Caco-2 (cell line): ENCODE measurements around the gene CPLX3. TPM values are rescaled to one million over a fixed set of nuclear protein-coding genes. Genes with fewer than 3 reads are reported as not detected.

Experiments used
- BruUV-seq: library from RNA; stranded (reverse); fragments of 400-500 nt; replicated peaks from 2 replicates; lab custom pipeline; 2021; lab: Mats Ljungman, UMichigan
- CTCF ChIA-PET: fragments of 300-600 bp; sonication (Branson Sonifier 250); formaldehyde crosslinking; loops from one replicate; lab custom pipeline; 2022; ENCODE audit warnings: antibody characterized with exemption; lab: Charles Lee
- POLR2A ChIA-PET: fragments of 300-600 bp; sonication (Branson Sonifier 250); formaldehyde crosslinking; loops from one replicate; lab custom pipeline; 2022; ENCODE audit warnings: antibody characterized with exemption; lab: Charles Lee
- DNase-seq, 2 experiments: peaks; one replicate each; pipeline versions ENCODE4 v3.0.0 to v3.0.0-alpha.2; 2020 to 2022
- H3K27me3 ChIP-seq: replicated peaks from 2 replicates; pipeline ENCODE4 v1.6.0; 2011; ENCODE audit warnings: low read length; ENCODE audit not compliant: control insufficient read depth, insufficient read depth
- H3K36me3 ChIP-seq: 2 replicates; pipeline ENCODE4 v1.5.1; 2011; ENCODE audit warnings: low read length; ENCODE audit not compliant: control insufficient read depth, insufficient read depth
- H3K4me1 ChIP-seq: fragments of 250-450 bp; sonication (Bioruptor Pico); 2 replicates; pipeline ENCODE4 v1.5.1; 2020; ENCODE audit warnings: mild to moderate bottlenecking
- H3K4me3 ChIP-seq: 2 replicates; pipeline ENCODE4 v1.5.1; 2011; ENCODE audit warnings: low read depth, mild to moderate bottlenecking, control low read depth, low read length
- H3K9me3 ChIP-seq: fragments of 250-450 bp; sonication (Bioruptor Pico); 2 replicates; pipeline ENCODE4 v1.5.1; 2020; ENCODE audit warnings: mild to moderate bottlenecking, moderate library complexity
- H3K27ac Mint-ChIP-seq: one replicate; pipeline ENCODE4 v1.8.0; 2022; ENCODE audit warnings: mixed read lengths; ENCODE audit not compliant: unreplicated experiment
- H3K27me3 Mint-ChIP-seq: one replicate; pipeline ENCODE4 v1.8.0; 2022; ENCODE audit warnings: mixed read lengths; ENCODE audit not compliant: insufficient read depth, unreplicated experiment
- H3K36me3 Mint-ChIP-seq: one replicate; pipeline ENCODE4 v1.8.0; 2022; ENCODE audit warnings: mild to moderate bottlenecking, mixed read lengths; ENCODE audit not compliant: insufficient read depth, unreplicated experiment
- H3K4me1 Mint-ChIP-seq: one replicate; pipeline ENCODE4 v1.8.0; 2022; ENCODE audit warnings: low read depth, mixed read lengths; ENCODE audit not compliant: unreplicated experiment
- H3K4me3 Mint-ChIP-seq: one replicate; pipeline ENCODE4 v1.8.0; 2022; ENCODE audit warnings: mild to moderate bottlenecking, moderate library complexity, mixed read lengths; ENCODE audit not compliant: unreplicated experiment
- H3K9me3 Mint-ChIP-seq: one replicate; pipeline ENCODE4 v1.8.0; 2022; ENCODE audit warnings: mixed read lengths; ENCODE audit not compliant: unreplicated experiment
- CTCF ChIP-seq, 2 experiments: fragments of 200-600 bp in 1 of 2; IDR thresholded peaks; 1 replicate in 1 of 2; 2 replicates in 1 of 2; pipeline versions ENCODE4 v1.5.1 to v1.8.0; 2011 to 2022; ENCODE audit warnings: antibody characterized with exemption in 1 of 2, control low read depth in 1 of 2, inconsistent platforms in 1 of 2, low read depth in 1 of 2, low read length in 1 of 2, mild to moderate bottlenecking in 1 of 2, moderate library complexity in 1 of 2; ENCODE audit not compliant: insufficient read depth in 1 of 2, severe bottlenecking in 1 of 2, unreplicated experiment in 1 of 2
- intact Hi-C: fragments of 100-400 bp; cut with micrococcal nuclease; formaldehyde crosslinking; loops from one replicate; pipeline ENCODE4 v1.10.0; 2022; ENCODE audit not compliant: unreplicated experiment
- total RNA-seq: library from RNA; stranded (reverse); gene quantifications from 2 replicates; pipeline ENCODE4 v1.2.3, GENCODE V29; 2022

Gene CPLX3
- total RNA-seq, 1 experiment from 2014 or later = not detected

GRCh38 chr15:74786551-74787165 is 39.8 kb upstream of the CPLX3 start:
- TF ChIP-seq CTCF (IDR thresholded peaks at IDR 0.05; ENCODE audit: insufficient read depth in 1 of 2, low read depth in 1 of 2, low read length in 1 of 2, severe bottlenecking in 1 of 2, unreplicated experiment in 1 of 2) = no peak
- Histone ChIP-seq H3K36me3 (no peaks in the 10 kb centered on the region; the same call in 1 of the 2 replicates), H3K4me3 (no peak overlapping the region), H3K27me3 (no peaks in the 10 kb centered on the region), H3K4me1 (peaks cover 30% of the 10 kb centered on the region), H3K9me3 (no peaks in the 10 kb centered on the region)
- BruUV-seq = no TSS peak
- CTCF ChIA-PET = no interaction called here
- intact Hi-C loops = no loop called here
- Mint-ChIP-seq H3K27ac (no peak overlapping the region), H3K4me1 (peaks cover 9% of the 10 kb centered on the region), H3K27me3 (no peaks in the 10 kb centered on the region), H3K4me3 (no peak overlapping the region), H3K36me3 (peaks cover 5% of the 10 kb centered on the region), H3K9me3 (no peaks in the 10 kb centered on the region)
- POLR2A ChIA-PET = no interaction called here
- DNase-seq = no peak

GRCh38 chr15:74787251-74788041 is 39.0 kb upstream of the CPLX3 start:
- no TSS peak for BruUV-seq
- Mint-ChIP-seq H3K36me3 (peaks cover 5% of the 10 kb centered on the region), H3K27ac (no peak overlapping the region), H3K27me3 (no peaks in the 10 kb centered on the region), H3K4me1 (peaks cover 13% of the 10 kb centered on the region), H3K4me3 (no peak overlapping the region), H3K9me3 (no peaks in the 10 kb centered on the region)
- ChIA-PET POLR2A (no interaction called here), CTCF (interaction anchor here (0.6 to 0.7 kb wide), 2 partner anchors 13 to 163 kb away, joined by 3 to 4 read pairs; no protein-coding TSS in a partner anchor)
- H3K27me3 ChIP-seq = no peaks in the 10 kb centered on the region
- no peaks in the 10 kb centered on the region; the same call in 1 of the 2 replicates for H3K36me3 ChIP-seq
- H3K4me3 ChIP-seq = no peak overlapping the region
- peaks cover 29% of the 10 kb centered on the region for H3K4me1 ChIP-seq
- no peaks in the 10 kb centered on the region for H3K9me3 ChIP-seq
- intact Hi-C loops = no loop called here
- TF ChIP-seq CTCF (IDR thresholded peaks at IDR 0.05; ENCODE audit: insufficient read depth in 1 of 2, low read depth in 1 of 2, low read length in 1 of 2, severe bottlenecking in 1 of 2, unreplicated experiment in 1 of 2) = peak in 1 of 2 experiments; percentile 19
- peak in 1 of 2 experiments; percentile 30 for DNase-seq

GRCh38 chr15:74788042-74788682 is 38.3 kb upstream of the CPLX3 start:
- no peak for DNase-seq
- no peak overlapping the region for H3K27ac Mint-ChIP-seq
- BruUV-seq = no TSS peak
- TF ChIP-seq CTCF (IDR thresholded peaks at IDR 0.05; ENCODE audit: insufficient read depth in 1 of 2, low read depth in 1 of 2, low read length in 1 of 2, severe bottlenecking in 1 of 2, unreplicated experiment in 1 of 2) = no peak
- intact Hi-C loops = no loop called here
- H3K36me3 Mint-ChIP-seq = peaks cover 5% of the 10 kb centered on the region
- H3K4me3 ChIP-seq = no peak overlapping the region
- ChIA-PET CTCF (interaction anchor here (0.6 to 0.7 kb wide), 2 partner anchors 12 to 162 kb away, joined by 3 to 4 read pairs; no protein-coding TSS in a partner anchor), POLR2A (no interaction called here)
- H3K4me1 ChIP-seq = peaks cover 25% of the 10 kb centered on the region
- no peaks in the 10 kb centered on the region for H3K27me3 Mint-ChIP-seq
- no peaks in the 10 kb centered on the region for H3K27me3 ChIP-seq
- H3K4me1 Mint-ChIP-seq = peaks cover 13% of the 10 kb centered on the region
- H3K9me3 Mint-ChIP-seq = no peaks in the 10 kb centered on the region
- no peaks in the 10 kb centered on the region; the same call in 1 of the 2 replicates for H3K36me3 ChIP-seq
- no peak overlapping the region for H3K4me3 Mint-ChIP-seq
- no peaks in the 10 kb centered on the region for H3K9me3 ChIP-seq
